Astrocyte (in vitro differentiated cells and primary cell): ENCODE measurements around the gene GSAP. TPM values are rescaled to one million over a fixed set of nuclear protein-coding genes. Genes with fewer than 3 reads are reported as not detected.

ENCODE experiments used
- DNase-seq: peaks from one replicate; pipeline ENCODE4 v3.0.0-alpha.2; 2010; ENCODE audit warnings: low read depth
- FAIRE-seq: peaks from 2 replicates; lab custom pipeline; 2011; peaks lifted over from hg19 to GRCh38; lab: Jason Lieb, UNC
- H2AFZ ChIP-seq: 2 replicates; pipeline ENCODE4 v1.6.0; 2012; ENCODE audit warnings: low read depth, low read length, inconsistent platforms
- H3K27ac ChIP-seq: 2 replicates; pipeline ENCODE4 v1.5.1; 2011; ENCODE audit warnings: low read depth, low read length, inconsistent platforms
- H3K27me3 ChIP-seq: 2 replicates; pipeline ENCODE4 v1.6.0; 2011; ENCODE audit warnings: low read length, inconsistent platforms; ENCODE audit not compliant: insufficient read depth
- H3K36me3 ChIP-seq: 2 replicates; pipeline ENCODE4 v1.5.1; 2011; ENCODE audit warnings: low read length, inconsistent platforms; ENCODE audit not compliant: insufficient read depth
- H3K4me1 ChIP-seq: 2 replicates; pipeline ENCODE4 v1.5.1; 2011; ENCODE audit warnings: low read length, inconsistent platforms; ENCODE audit not compliant: insufficient read depth
- H3K4me2 ChIP-seq: 2 replicates; pipeline ENCODE4 v1.6.0; 2012; ENCODE audit warnings: low read length, inconsistent platforms
- H3K4me3 ChIP-seq: 2 replicates; pipeline ENCODE4 v1.5.1; 2011; ENCODE audit warnings: low read depth, mild to moderate bottlenecking, low read length, inconsistent platforms; ENCODE audit not compliant: insufficient read depth
- H3K79me2 ChIP-seq: 2 replicates; pipeline ENCODE4 v1.6.0; 2012; ENCODE audit warnings: mild to moderate bottlenecking, low read length, inconsistent platforms; ENCODE audit not compliant: insufficient read depth
- H3K9ac ChIP-seq: 2 replicates; pipeline ENCODE4 v1.6.0; 2012; ENCODE audit warnings: mild to moderate bottlenecking, low read length, inconsistent platforms
- H3K9me3 ChIP-seq: 2 replicates; pipeline ENCODE4 v1.5.1; 2012; ENCODE audit warnings: low read depth, mild to moderate bottlenecking, low read length, inconsistent platforms; ENCODE audit not compliant: insufficient read depth
- H4K20me1 ChIP-seq: 2 replicates; pipeline ENCODE4 v1.6.0; 2012; ENCODE audit warnings: low read length, inconsistent platforms; ENCODE audit not compliant: insufficient read depth
- H3K27ac Mint-ChIP-seq: one replicate; pipeline ENCODE4 v1.8.0; 2021; ENCODE audit warnings: mild to moderate bottlenecking, mixed read lengths; ENCODE audit not compliant: unreplicated experiment
- H3K27me3 Mint-ChIP-seq: one replicate; pipeline ENCODE4 v1.8.0; 2021; ENCODE audit warnings: low read depth, mixed read lengths; ENCODE audit not compliant: unreplicated experiment
- H3K36me3 Mint-ChIP-seq: one replicate; pipeline ENCODE4 v1.8.0; 2021; ENCODE audit warnings: low read depth, mixed read lengths; ENCODE audit not compliant: unreplicated experiment
- H3K4me1 Mint-ChIP-seq: one replicate; pipeline ENCODE4 v1.8.0; 2021; ENCODE audit warnings: low read depth, mixed read lengths; ENCODE audit not compliant: unreplicated experiment
- H3K4me3 Mint-ChIP-seq: one replicate; pipeline ENCODE4 v1.8.0; 2021; ENCODE audit warnings: mild to moderate bottlenecking, moderate library complexity, mixed read lengths; ENCODE audit not compliant: unreplicated experiment
- H3K9me3 Mint-ChIP-seq: one replicate; pipeline ENCODE4 v1.8.0; 2021; ENCODE audit warnings: mild to moderate bottlenecking, mixed read lengths; ENCODE audit not compliant: unreplicated experiment
- EZH2 ChIP-seq: IDR thresholded peaks from 2 replicates; pipeline ENCODE4 v1.6.1; 2012; ENCODE audit warnings: mild to moderate bottlenecking, low read length, inconsistent platforms; ENCODE audit not compliant: insufficient read depth
- total RNA-seq: library from RNA; stranded (reverse); gene quantifications from 2 replicates; pipeline ENCODE4 v1.2.1, GENCODE V29; 2021
- TF ChIP-seq, protein P1 (sequence below): IDR thresholded peaks from 2 replicates; pipeline ENCODE4 v1.5.1; 2011; ENCODE audit warnings: low read depth, mild to moderate bottlenecking, inconsistent platforms, low read length, moderate library complexity; ENCODE audit not compliant: insufficient read depth

Gene GSAP
- total RNA-seq, 1 donor from 2014 or later: 4.1 TPM

DNA sequence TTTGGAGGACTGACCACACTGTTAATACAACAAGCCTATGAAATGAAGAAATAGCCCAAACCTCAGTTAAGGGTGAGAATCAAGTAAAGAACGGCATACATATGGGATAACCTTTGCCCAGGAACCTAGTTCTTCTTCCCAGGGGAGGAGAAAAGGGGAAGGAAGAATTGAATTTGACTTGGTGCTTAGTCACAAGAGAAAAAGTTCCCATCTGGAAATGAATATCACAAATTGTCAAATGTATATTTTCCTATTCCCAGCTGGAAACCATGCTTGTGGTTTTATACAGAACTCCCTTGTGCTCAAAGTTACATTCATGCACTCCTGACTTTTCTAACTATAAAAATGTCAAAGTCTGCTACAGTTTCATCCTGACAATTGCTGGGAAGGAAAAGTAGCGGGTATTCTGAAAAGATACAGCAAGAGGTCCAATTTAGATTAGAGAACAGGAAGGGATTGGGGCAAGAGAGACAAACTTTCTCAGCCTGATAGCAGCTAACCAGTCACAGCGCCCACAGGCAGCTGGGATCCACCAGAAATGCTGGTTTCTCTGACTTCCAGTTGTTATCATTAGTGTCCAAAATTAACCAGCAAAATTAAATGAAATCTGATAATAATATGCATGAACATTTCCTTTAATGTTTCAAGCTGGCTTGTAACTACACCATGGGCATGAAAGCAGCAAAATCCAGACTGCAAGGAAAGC is 18.6 kb upstream of the GSAP start:
- peak overlapping the region; percentile 18 for H3K4me2 ChIP-seq
- H3K9me3 ChIP-seq: no peaks in the 10 kb centered on the region
- no peak overlapping the region for H3K4me3 ChIP-seq
- FAIRE-seq (peak; percentile 70), DNase-seq (no peak)
- H3K4me1 ChIP-seq: peaks cover 5% of the 10 kb centered on the region
- no peak overlapping the region for H3K27ac ChIP-seq
- H3K27me3 ChIP-seq: no peaks in the 10 kb centered on the region
- no peaks in the 10 kb centered on the region for H3K36me3 ChIP-seq
- Mint-ChIP-seq H3K27ac (peak overlapping the region; percentile 35), H3K4me3 (no peak overlapping the region), H3K9me3 (no peaks in the 10 kb centered on the region), H3K4me1 (peaks cover 23% of the 10 kb centered on the region), H3K36me3 (no peaks in the 10 kb centered on the region), H3K27me3 (no peaks in the 10 kb centered on the region)
- no peak for TF ChIP-seq EZH2
- TF ChIP-seq, protein P1, sequence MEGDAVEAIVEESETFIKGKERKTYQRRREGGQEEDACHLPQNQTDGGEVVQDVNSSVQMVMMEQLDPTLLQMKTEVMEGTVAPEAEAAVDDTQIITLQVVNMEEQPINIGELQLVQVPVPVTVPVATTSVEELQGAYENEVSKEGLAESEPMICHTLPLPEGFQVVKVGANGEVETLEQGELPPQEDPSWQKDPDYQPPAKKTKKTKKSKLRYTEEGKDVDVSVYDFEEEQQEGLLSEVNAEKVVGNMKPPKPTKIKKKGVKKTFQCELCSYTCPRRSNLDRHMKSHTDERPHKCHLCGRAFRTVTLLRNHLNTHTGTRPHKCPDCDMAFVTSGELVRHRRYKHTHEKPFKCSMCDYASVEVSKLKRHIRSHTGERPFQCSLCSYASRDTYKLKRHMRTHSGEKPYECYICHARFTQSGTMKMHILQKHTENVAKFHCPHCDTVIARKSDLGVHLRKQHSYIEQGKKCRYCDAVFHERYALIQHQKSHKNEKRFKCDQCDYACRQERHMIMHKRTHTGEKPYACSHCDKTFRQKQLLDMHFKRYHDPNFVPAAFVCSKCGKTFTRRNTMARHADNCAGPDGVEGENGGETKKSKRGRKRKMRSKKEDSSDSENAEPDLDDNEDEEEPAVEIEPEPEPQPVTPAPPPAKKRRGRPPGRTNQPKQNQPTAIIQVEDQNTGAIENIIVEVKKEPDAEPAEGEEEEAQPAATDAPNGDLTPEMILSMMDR: no peak
- H3K9ac ChIP-seq: no peak overlapping the region
- no peaks in the 10 kb centered on the region for H3K79me2 ChIP-seq
- no peak overlapping the region for H2AFZ ChIP-seq
- no peaks in the 10 kb centered on the region for H4K20me1 ChIP-seq

DNA sequence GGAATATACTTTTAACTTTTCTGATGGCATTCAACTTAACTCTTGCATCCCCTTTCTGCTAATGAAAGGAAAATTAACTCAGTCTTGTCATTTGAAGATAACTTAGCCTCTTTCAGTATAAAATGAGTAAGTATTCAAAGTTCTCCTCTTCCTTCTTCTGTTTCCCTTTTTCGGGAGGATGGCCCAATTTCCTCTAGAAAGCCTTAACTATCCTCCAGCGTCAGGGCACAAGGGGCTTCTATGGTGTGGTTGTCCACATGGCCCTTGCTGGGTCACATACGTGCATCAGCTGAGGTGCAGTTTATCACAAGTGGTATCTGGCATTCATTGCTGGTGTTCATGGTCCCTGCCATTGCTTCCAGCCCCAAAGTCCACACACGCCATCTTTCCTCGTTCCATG is 17.8 kb upstream of the GSAP start:
- H3K4me3 ChIP-seq: no peak overlapping the region
- Mint-ChIP-seq H3K4me3 (no peak overlapping the region), H3K36me3 (no peaks in the 10 kb centered on the region), H3K4me1 (peaks cover 27% of the 10 kb centered on the region), H3K9me3 (no peaks in the 10 kb centered on the region), H3K27me3 (no peaks in the 10 kb centered on the region), H3K27ac (no peak overlapping the region)
- no peak for FAIRE-seq
- H3K27ac ChIP-seq: no peak overlapping the region
- H4K20me1 ChIP-seq: no peaks in the 10 kb centered on the region
- peak overlapping the region; percentile 18 for H3K4me2 ChIP-seq
- H3K4me1 ChIP-seq: peaks cover 5% of the 10 kb centered on the region
- H3K79me2 ChIP-seq: no peaks in the 10 kb centered on the region
- H3K9me3 ChIP-seq: no peaks in the 10 kb centered on the region
- DNase-seq: no peak
- H3K27me3 ChIP-seq: no peaks in the 10 kb centered on the region
- no peak overlapping the region for H2AFZ ChIP-seq
- TF ChIP-seq EZH2: no peak
- TF ChIP-seq, protein P1: no peak
- no peak overlapping the region for H3K9ac ChIP-seq
- H3K36me3 ChIP-seq: no peaks in the 10 kb centered on the region

DNA sequence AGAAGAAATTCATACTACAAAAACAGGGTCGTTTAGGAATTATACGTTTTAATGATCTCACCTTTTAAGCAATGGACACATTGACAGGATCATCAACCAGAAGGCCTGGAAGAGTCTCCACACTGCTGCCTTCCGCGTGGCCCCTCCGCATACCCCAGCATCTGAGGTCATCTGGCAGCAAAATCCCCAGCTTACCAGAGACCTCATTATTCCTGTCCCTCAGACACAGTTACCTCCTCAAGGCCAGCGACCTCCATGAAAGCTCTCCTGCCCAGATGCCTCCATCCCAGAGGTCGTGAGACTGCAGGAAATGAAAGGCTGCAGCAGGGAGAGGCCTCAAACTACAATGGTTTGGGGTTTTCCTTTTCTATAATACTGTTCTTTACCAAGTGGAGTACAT is 14.8 kb upstream of the GSAP start:
- Mint-ChIP-seq H3K9me3 (no peaks in the 10 kb centered on the region), H3K4me3 (peak overlapping the region; percentile 45), H3K27me3 (no peaks in the 10 kb centered on the region), H3K27ac (peak overlapping the region; percentile 80), H3K4me1 (peaks cover 55% of the 10 kb centered on the region), H3K36me3 (no peaks in the 10 kb centered on the region)
- Histone ChIP-seq H3K4me1 (peaks cover 29% of the 10 kb centered on the region), H3K9me3 (no peaks in the 10 kb centered on the region), H3K4me2 (no peak overlapping the region), H3K36me3 (no peaks in the 10 kb centered on the region), H3K9ac (no peak overlapping the region), H3K27ac (no peak overlapping the region), H2AFZ (no peak overlapping the region), H4K20me1 (no peaks in the 10 kb centered on the region), H3K27me3 (no peaks in the 10 kb centered on the region), H3K4me3 (no peak overlapping the region), H3K79me2 (no peaks in the 10 kb centered on the region)
- TF ChIP-seq EZH2: no peak
- TF ChIP-seq, protein P1: no peak
- FAIRE-seq: no peak
- no peak for DNase-seq
